HG03565 (cell line): Measurements from ENCODE around the gene STK17A.
"Not testable (repeated sequence)": the region's sequence is repeated elsewhere in the genome, so short reads cannot be mapped to it uniquely, and the experiment has no call there.

ENCODE experiments used
- ATAC-seq: cut with Tn5 transposase; IDR thresholded peaks from one replicate; pipeline ENCODE4 v1.9.1; 2021; ENCODE audit warnings: mild to moderate bottlenecking, moderate library complexity; ENCODE audit not compliant: unreplicated experiment

STK17A gene

DNA sequence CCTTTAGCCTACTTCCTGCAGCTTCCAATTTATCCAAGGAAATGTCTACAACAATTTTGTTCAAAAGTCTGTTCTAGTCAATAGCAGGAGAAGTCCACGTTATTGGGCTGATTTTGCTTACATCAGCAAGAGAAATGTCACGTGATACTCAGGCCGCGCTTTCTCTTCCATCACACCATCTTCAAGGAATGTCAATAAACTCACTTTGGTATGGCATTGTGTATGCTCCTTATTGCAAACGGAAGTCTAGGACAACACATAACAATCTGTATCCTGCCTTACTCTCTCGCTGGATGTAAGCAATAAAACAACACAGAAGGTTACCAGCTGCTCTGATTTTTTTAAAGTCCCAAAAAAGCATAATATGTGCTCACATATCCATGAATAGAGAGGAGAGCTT lies 17.1 kb upstream of the STK17A start:
- no peak for ATAC-seq

DNA sequence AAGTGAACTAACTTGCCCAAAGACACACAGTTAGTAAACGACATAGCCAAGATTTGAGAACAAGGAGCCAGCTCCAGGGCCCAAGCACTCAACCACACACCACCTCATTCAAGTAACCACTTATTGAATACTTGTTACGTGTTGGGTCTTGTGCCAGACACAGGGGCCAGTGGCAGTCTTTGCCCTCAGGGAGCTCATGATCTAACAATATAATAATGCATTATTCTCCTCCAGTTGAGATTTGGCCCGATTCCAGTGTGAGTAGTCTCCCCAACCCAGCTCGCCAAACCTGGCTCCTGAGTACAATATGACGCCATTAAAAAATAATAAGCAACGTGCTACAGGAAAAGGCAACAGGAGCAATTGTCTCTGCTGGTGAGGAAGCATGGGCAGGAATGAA lies 14.4 kb upstream of the STK17A start:
- ATAC-seq: no peak

DNA sequence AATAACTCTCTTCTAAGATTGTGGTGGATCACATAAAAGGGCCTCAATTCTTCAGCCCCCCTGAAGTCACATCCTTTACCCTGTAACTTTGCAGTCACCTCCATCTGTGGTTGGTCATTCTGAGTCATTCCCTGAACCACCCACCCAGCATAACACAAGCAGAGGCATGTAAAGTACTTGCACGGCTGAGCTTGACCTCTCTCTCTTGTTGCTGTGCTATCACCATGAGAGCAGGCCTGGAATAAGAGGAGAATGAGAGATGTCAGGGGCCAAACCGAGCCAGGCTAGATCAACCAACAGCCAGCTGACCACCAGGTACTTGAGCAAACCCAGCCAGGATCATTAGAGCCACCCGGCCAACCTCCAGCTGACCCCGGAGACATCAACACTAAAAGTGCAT lies 13.5 kb upstream of the STK17A start:
- peak; percentile 77 for ATAC-seq

DNA sequence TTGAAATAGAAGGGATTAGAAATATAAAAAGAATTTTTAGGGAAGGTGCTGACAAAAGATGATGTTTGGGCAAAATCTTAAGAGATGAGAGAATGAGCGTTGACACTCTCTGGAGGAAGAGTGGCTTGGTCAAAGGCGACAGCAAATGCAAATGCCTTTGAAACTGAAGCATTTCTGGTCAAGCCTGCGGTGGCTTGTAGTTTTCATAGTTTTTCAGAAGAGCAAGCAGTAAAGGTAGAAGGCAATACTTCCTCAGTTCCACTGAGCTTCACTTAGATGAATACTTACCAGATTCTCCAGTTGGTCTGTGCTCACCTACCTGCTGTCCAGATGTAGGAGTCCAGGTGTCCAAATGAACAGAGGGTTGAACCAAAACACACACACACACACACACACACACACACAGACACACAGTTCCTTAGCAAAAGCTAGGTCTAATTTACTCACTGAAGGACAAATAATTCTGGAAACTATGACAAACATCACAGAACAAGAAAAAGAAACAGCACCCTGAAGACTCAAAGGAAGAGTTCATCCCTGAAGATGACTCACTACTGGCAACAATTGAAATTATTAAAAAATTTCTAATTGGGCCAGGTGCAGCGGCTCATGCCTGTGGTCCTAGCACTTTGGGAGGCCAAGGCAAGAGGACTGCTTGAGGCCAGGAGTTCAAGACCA lies 12.1 kb upstream of the STK17A start:
- ATAC-seq: peak; percentile 64

DNA sequence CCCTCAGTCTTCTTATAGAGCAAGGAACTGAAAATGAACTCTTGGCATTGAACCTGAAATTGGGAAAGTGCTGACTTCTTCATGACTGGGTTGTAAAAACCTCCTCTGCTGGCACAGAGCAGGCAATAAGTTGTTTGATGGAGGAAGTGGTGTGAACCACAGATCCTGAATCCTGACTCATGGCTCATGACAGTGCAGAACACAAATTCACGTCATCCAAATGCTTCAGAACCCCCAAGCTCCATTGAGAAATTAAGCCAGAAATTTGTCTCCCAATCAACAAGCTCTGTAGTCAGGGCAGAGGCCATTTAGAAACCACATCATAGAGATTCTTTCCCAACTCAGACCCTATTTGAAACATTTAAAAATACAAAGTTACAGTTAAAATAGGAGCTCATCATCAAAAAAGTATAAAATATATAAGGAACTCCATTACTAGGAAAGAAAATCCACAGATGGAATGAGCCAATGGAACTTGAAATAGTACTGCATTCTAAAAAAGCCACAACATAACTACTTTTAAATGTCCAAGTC lies 10.3 kb upstream of the STK17A start:
- ATAC-seq: no peak

DNA sequence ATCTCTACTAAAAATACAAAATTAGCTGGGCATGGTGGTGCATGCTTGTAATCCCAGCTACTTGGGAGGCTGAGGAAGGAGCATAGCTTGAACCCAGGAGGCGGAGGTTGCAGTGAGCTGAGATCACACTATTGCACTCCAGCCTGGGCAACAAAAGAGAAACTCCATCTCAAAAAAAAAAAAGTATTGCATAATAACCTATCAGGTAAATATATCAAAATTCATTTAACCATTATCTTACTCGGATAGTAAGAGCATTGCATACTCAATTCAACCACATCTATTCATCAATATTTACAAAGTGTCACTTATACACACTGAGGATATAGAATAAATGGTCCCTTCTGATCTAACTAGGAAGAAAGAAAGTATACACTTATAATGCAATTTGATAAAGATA lies 9.1 kb upstream of the STK17A start:
- not testable (repeated sequence) for ATAC-seq

DNA sequence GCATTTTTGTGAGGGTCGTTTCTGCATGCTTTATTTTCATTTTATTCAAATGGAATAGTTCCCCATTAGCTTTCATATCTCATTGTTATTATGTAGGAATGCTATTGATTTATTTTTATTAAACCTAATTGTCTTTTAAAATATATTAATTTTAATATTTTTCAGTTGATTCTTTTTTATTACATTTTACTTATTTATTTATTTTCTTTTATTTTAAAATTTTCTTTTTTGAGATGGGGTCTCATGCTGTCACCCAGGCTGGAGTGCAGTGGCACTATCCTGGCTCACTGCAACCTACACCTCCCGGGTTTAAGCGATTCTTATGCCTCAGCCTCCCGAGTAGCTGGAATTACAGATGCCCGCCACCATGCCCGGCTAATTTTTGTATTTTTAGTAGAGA lies 7.4 kb upstream of the STK17A start:
- no peak for ATAC-seq

DNA sequence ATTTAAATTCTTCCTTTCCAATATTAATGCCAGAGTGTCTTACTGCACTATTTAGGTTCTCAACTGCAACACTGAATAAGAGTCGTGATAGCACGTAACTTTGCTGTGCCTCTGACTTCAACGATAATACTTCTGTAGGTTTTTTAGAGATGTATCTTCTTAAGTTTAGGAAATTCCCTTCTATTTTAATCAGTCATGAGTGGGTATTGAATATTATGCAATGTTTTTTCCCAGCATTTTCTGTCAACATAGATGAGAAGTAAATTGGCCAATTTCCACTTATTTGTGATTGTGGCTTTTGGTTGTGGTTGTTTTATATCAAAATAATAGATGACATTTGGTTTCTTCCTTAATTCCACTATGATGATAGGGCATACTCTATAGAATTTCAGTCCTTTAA lies 6.7 kb upstream of the STK17A start:
- no peak for ATAC-seq

DNA sequence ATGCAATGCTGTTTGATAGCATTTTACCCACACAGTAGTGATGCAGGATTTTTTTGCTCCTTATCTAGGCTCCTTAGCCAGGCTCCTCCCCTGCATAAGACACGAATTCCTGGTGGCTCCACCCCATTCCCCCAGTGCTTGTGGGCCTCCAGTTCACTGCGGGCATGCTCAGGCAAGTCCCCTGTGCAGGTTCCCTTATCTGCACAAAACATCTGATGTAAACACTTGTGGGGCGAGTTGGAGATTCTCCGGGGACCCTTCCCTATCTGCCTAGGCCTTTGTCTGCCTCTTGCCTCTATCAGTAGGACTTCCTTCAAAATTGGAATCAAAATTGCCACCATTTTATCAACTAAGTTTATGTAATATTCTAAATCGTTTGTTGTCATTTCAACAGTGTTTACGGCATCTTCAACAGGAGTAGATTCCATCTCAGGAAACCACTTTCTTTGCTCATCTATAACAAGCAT lies 5.4 kb upstream of the STK17A start:
- no peak for ATAC-seq

DNA sequence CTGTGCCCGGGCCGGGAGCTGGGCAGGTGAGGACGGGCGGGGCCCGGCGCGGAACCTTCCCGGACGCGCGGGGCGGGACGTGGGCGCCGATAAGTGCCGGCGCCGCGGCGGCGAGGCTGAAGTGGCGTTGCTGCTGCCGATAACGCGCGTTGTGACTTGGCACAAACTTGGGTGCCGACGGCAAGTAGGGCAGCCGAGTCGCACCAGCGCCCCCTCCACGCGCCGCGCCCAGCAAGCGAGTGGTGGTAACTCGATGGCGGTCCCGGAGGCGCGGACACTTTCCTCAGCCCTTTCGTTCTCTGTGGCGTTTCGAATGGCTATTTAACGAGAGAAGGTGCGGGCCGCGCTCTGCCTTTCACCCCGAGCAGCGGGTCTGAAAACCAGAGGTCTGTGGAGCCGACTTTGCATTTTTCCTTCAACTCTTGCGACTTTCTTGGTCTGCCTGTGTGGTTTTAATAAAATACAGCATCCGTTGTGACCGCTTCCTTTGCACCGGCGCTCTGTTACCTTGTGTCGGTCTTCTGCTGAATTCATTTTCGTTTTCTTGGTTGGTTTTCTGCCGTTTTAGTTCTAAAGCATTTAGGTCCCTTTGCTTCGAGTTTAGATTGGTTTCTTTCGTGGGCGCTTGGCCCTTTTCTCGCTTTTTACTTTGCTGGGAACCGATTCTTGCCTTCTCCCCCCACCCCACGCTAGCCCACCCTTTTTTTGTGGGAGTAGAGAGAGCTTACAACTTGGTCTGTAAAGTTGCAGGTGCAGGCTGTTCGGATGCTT lies 701 bp downstream of the STK17A start:
- ATAC-seq: peak; percentile 5

DNA sequence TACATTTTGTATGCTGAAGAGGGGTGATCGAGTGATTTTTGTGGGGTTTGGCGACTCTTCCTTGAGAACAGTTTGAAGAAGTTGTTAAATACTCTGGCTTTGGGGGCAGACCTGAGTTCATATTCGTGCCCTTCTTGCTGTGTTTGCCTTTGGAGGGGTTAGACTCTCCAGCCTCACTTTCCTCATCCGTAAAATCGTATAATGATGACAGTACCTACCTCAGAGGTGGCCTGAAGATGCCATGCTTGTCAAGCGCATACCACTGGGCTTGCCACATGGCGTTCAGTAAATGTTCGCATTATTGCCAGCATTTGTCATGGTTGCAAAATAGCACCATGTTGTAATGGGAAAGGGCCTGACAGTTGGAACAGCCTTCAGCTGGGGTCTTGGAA lies 1.3 kb downstream of the STK17A start:
- no peak for ATAC-seq

DNA sequence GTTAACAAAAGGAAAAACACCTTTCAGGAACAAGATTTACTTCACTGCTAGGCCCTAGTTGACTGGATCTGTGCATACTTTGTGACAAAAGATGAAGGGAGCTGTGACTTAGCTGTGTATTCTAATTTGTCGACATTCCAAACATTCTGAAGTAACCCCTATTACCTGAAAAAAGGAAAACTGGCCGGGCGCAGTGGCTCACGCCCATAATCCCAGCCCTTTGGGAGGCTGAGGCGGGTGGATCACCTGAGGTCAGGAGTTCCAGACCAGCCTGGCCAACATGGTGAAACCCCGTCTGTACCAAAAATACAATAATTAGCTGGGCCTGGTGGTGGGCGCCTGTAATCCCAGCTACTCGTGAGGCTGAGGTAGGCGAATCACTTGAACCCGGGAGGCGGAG lies 1.8 kb downstream of the STK17A start:
- not testable (repeated sequence) for ATAC-seq

DNA sequence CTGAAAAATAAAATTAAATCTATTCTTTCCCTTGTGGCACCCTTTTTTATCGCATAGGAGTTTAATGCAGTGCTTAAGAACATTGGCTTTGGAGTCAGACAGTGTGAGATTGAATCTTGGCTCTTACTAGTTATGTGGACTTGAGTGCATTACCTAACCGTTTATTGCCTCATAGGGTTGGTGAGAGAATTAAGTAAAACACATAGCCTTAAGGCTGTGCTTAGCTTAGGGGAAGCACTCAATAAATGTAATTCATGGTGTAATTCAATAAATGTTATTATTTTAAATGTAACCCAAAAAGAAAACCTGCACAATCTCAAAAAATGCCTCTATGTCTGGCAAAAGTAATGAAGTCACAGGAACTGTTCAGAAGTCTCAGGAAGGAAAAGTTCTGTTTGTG lies 2.7 kb downstream of the STK17A start:
- no peak for ATAC-seq

DNA sequence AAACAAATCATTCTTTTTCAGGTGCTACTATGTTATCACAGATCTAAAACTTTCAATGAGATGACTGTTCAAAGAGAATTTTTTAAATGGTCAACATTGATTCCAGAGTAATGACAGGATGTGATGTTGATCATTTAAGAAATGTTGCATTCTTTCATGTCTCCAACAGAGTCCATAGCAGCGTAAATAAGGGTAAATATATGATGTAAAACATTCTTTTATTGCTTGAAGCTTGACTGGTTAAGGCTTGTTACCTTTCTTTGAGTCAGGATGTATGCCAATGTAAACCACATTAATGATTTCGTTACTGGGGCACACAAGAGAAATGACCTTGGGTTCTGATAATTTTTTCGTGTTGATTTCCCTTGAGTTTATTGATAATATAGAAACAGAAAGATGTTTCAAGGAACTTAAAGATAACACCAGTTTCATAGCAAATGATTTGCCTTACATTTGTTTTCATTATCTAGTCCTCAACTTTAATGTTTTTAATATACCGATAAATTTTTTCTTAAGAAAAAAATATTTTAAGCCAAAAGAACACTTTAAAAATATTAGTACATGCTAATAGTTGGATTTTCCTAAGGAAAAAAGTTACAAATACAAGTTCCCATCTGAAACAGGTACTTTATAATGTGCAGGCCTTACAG lies 3.5 kb downstream of the STK17A start:
- no peak for ATAC-seq

DNA sequence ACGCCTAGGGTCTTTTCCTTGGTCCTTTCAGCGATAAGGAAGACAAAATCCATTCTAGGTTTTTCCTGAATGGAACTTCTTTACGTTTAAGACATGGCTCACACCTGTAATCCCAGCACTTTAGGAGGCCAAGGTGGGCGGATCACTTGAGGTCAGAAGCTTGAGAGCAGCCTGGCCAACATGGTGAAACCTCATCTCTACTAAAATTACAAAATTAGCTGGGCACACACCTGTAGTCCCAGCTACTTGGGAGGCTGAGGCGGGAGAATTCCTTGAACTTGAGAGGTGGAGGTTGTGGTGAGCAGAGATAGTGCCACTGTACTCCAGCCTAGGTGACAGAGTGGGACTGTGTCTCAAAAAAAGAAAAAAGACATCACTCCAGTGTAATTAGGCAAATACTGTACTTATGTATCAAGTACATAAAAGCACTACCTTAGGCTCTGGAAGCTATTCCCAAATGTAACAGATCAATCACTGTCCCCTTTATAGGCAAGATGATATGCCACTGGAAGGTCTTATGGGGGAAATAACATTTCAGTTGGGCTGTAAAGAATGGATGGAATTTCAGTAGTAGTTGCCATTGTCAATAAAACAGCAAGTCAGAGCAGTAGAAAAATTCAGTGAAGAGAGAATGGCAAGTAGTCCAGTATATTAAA lies 5.7 kb downstream of the STK17A start:
- no peak for ATAC-seq

DNA sequence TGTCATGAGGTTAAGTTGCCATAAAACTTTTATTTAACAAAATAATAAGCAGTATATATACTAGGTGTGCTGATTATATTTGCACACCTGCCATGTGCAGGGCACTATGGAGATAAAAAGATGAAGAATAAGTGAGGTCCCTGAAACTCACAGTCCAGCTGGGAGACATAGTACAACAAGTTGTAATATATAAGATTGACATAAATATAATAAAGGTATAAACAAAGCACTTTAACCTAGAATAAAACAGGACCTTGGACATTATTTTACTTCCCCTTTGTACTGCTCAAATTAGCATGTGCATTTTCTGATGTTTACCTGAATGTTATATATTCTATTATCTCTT lies 6.2 kb downstream of the STK17A start:
- ATAC-seq: no peak

DNA sequence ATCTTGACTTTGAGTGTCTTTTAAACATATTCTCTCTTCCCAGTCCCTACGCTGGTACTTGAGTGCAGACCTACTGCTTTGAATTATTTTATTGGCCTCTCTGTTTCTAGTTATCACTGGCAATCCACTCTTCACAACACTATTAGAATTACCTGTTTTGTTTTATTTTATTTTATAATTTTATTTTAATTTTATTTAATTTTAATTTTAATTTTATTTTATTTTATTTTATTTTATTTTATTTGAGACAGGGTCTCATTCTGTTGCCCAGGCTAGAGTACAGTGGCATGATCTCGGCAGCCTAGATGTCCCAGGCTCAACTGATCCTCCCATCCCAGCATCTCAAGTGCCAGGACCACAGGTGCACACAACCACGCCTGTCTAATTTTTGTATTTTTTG lies 6.8 kb downstream of the STK17A start:
- ATAC-seq: no peak

DNA sequence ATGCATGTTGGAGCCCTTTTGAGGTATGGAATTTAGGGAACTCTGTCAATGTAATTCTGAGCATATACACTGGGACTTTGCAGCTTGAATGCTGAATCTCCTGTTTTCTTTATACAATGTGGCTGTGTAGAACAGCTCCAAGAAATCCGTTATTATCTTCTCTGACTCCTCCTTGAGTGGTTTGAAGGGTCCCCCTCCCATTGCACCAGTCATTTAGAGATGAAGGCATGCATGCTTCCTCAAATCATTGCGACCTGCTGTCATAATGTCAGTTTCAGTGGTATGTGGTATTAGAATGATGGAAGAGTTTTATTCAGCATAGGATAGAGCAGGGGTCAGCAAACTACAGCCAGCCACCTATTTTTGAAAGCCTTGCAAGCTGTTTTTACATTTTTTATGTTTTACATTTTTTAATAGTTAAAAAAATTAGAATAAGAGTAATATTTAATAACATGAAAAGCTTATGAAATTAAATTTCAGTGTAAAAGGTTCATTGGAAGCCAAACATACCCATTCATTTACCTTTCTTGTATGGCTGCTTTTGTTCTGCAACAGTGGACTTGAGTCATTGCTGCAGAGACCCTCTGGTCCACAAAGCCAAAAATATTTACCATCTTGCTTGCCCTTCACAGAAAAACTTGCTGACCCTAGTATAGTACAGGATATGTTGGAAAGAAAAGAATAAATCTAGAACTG lies 8.1 kb downstream of the STK17A start:
- peak; percentile 62 for ATAC-seq

DNA sequence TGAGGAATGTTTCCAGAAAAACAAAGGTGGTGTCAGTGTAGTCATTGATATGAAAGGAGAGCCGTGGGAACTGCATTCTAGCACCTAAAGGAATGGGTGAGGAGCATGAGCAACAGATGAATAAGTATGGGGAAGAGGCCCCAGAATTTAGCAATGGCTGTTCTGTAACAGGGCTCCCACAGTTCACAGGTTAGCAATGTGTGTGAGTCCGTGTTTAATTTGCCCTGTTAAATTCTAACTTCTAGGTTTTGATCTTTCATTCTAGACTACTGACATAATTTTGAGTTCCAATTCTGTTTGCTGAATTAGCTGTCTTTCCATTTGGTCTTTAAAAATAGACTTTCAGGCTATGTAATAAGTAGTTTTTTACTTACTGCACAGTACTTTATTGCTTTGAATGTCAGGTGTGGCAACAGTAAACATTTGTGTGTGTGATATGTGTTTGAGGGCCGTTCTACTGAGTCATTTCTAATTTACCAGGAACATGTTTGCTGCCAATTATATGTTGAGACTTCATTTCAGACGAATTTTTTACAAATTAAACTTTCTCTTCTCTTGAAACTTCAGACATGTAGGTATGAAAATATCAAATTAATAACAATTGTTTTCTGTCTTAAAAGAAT lies 8.8 kb downstream of the STK17A start:
- no peak for ATAC-seq

DNA sequence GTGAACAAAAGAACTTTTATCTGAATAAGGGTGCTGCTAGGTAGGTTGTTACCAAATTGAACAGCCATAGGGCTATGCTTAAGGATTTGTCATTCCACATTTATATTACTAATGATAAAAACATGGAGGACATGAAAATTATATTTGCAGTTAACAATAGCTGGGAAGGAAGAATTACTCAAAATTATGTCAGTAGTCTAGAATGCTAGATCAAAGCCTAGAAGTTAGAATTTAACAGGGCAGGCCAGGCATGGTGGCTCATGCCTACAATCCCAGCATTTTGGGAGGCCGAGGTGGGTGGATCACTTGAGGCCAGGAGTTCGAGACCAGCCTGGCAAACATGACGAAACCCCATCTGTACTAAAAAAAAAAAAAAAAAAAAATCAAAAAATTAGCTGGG lies 9.4 kb downstream of the STK17A start:
- no peak for ATAC-seq
